Endothelial cell of umbilical vein (primary cell): ENCODE results near the gene BIRC5. TPM values are rescaled to one million over a fixed set of nuclear protein-coding genes. Genes with fewer than 3 reads are reported as not detected.

ENCODE experiments used
- BruUV-seq: library from RNA; stranded (reverse); fragments of 400-500 nt; replicated peaks from 2 replicates; lab custom pipeline; 2021; lab: Mats Ljungman, UMichigan
- CTCF ChIA-PET: fragments of 300-600, 350-600 bp; sonication (Branson Sonifier 250); formaldehyde crosslinking; loops from one replicate; lab custom pipeline; 2021; ENCODE audit warnings: antibody characterized with exemption, inconsistent platforms; lab: Charles Lee
- POLR2A ChIA-PET: fragments of 300-600, 350-600 bp; sonication (Branson Sonifier 250); formaldehyde crosslinking; loops from one replicate; lab custom pipeline; 2021; ENCODE audit warnings: antibody characterized with exemption, inconsistent platforms; lab: Charles Lee
- DNase-seq: peaks from one replicate; pipeline ENCODE4 v3.0.0-alpha.2; 2011; ENCODE audit warnings: low read depth, low spot score
- FAIRE-seq: peaks from 2 replicates; lab custom pipeline; 2011; peaks lifted over from hg19 to GRCh38; lab: Jason Lieb, UNC
- H2AFZ ChIP-seq: 2 replicates; pipeline ENCODE4 v1.6.0; 2012; ENCODE audit warnings: low read depth, low read length, control low read depth, inconsistent platforms
- H3K27ac ChIP-seq: 2 replicates; pipeline ENCODE4 v1.5.1; 2011; ENCODE audit warnings: low read depth, mild to moderate bottlenecking, control low read depth, low read length, moderate library complexity; ENCODE audit not compliant: insufficient read depth
- H3K27me3 ChIP-seq, 2 experiments: 2 replicates each; pipeline versions ENCODE4 v1.6.0 to v1.6.1; 2011; ENCODE audit warnings: low read length in 2 of 2, mixed read lengths in 1 of 2; ENCODE audit not compliant: control insufficient read depth in 2 of 2, insufficient read depth in 2 of 2
- H3K36me3 ChIP-seq, 2 experiments: 2 replicates in 1 of 2; 3 replicates in 1 of 2; pipeline ENCODE4 v1.5.1; 2011; ENCODE audit warnings: low read length in 2 of 2, mild to moderate bottlenecking in 1 of 2, moderate library complexity in 1 of 2; ENCODE audit not compliant: control insufficient read depth in 2 of 2, insufficient read depth in 2 of 2; ENCODE audit errors: extremely low read depth in 1 of 2
- H3K4me1 ChIP-seq: 3 replicates; pipeline ENCODE4 v1.5.1; 2011; ENCODE audit warnings: mild to moderate bottlenecking, low read length; ENCODE audit not compliant: control insufficient read depth, insufficient read depth; ENCODE audit errors: extremely low read depth
- H3K4me2 ChIP-seq: 2 replicates; pipeline ENCODE4 v1.6.1; 2011; ENCODE audit warnings: low read length, control low read depth, mixed read lengths; ENCODE audit not compliant: insufficient read depth
- H3K4me3 ChIP-seq, 3 experiments: fragments of 200-600 bp in 1 of 3; sonication (generic), shearing (Covaris generic) in 1 of 3; replicated peaks in 1 of 3; 2 replicates each; pipeline ENCODE4 v1.5.1; 2011 to 2016; ENCODE audit warnings: control low read depth in 3 of 3, low read length in 3 of 3, mild to moderate bottlenecking in 2 of 3, inconsistent platforms in 1 of 3, low read depth in 1 of 3, moderate library complexity in 1 of 3; ENCODE audit not compliant: insufficient read depth in 1 of 3
- H3K79me2 ChIP-seq: 2 replicates; pipeline ENCODE4 v1.6.0; 2012; ENCODE audit warnings: low read length, inconsistent platforms; ENCODE audit not compliant: control insufficient read depth, insufficient read depth
- H3K9ac ChIP-seq: replicated peaks from 2 replicates; pipeline ENCODE3; 2011; ENCODE audit warnings: low read length, control low read depth; ENCODE audit not compliant: insufficient read depth; ENCODE audit errors: extremely low read depth
- H3K9me1 ChIP-seq: replicated peaks from 3 replicates; pipeline ENCODE4 v1.6.0; 2011; ENCODE audit warnings: mild to moderate bottlenecking, low read length; ENCODE audit not compliant: control insufficient read depth, insufficient read depth; ENCODE audit errors: extremely low read depth
- H3K9me3 ChIP-seq: replicated peaks from 2 replicates; pipeline ENCODE4 v1.5.1; 2012; ENCODE audit warnings: low read length, inconsistent platforms; ENCODE audit not compliant: control insufficient read depth, insufficient read depth
- H4K20me1 ChIP-seq: replicated peaks from 2 replicates; pipeline ENCODE3; 2011; ENCODE audit warnings: mild to moderate bottlenecking, low read length; ENCODE audit not compliant: control insufficient read depth, insufficient read depth; ENCODE audit errors: extremely low read depth
- EZH2 ChIP-seq: IDR thresholded peaks from 2 replicates; pipeline ENCODE4 v1.6.1; 2012; ENCODE audit warnings: borderline replicate concordance, low read depth, mild to moderate bottlenecking, moderate library complexity, low read length, inconsistent platforms; ENCODE audit not compliant: severe bottlenecking
- FOS ChIP-seq: IDR thresholded peaks from 2 replicates; pipeline ENCODE4 v1.6.1; 2011; ENCODE audit warnings: mild to moderate bottlenecking, low read length, moderate library complexity, borderline replicate concordance; ENCODE audit not compliant: insufficient read depth
- GATA2 ChIP-seq: IDR thresholded peaks from 2 replicates; pipeline ENCODE4 v1.7.0; 2011; ENCODE audit warnings: low read depth, mild to moderate bottlenecking, moderate library complexity, mixed read lengths, low read length; ENCODE audit not compliant: insufficient read length, insufficient read depth
- JUN ChIP-seq: IDR thresholded peaks from 2 replicates; pipeline ENCODE4 v1.6.1; 2011; ENCODE audit warnings: borderline replicate concordance, low read depth; ENCODE audit not compliant: insufficient read length, insufficient read depth
- MYC ChIP-seq: IDR thresholded peaks from one replicate; pipeline ENCODE4 v1.6.1; 2011; ENCODE audit warnings: mild to moderate bottlenecking, low read depth, low read length
- dilution Hi-C: fragments of 300-500 bp; cut with MboI; formaldehyde crosslinking; loops from one replicate; pipeline ENCODE4 v1.15.0; 2019; ENCODE audit warnings: low sequenced_read_pairs; ENCODE audit not compliant: extremely low pct_ligation_motif_present
- intact Hi-C: fragments of 100-400 bp; cut with micrococcal nuclease; formaldehyde crosslinking; loops from one replicate; pipeline ENCODE4 v1.10.0; 2022
- polyA plus RNA-seq, 4 experiments: library from polyadenylated mRNA; depleted of rRNA in 3 of 4; stranded (reverse) in 3 of 4; unstranded in 1 of 4; fragments of >200 nt; gene quantifications; 2 replicates each; pipeline versions ENCODE4 v1.2.1 to v1.2.3, GENCODE V29; 2011 to 2012; ENCODE audit warnings: missing spikeins in 1 of 4
- total RNA-seq: library from RNA; stranded (reverse); gene quantifications from 2 replicates; pipeline ENCODE4 v1.2.3, GENCODE V29; 2021
- TF ChIP-seq, protein P1 (sequence below), 2 donors: IDR thresholded peaks; 1 replicate in 1 of 2; 2 replicates in 1 of 2; pipeline ENCODE4 v1.5.1; 2011; ENCODE audit warnings: low read length in 2 of 2, mild to moderate bottlenecking in 2 of 2, moderate library complexity in 2 of 2, control low read depth in 1 of 2, inconsistent platforms in 1 of 2, low read depth in 1 of 2; ENCODE audit not compliant: insufficient read depth in 1 of 2; ENCODE audit errors: extremely low read depth in 1 of 2

The BIRC5 gene
- total and polyA plus RNA-seq, 2 donors (not counting 3 experiments of a cell fraction or from before 2014, with no cell fraction given) = 32.8 to 74.6 TPM

DNA sequence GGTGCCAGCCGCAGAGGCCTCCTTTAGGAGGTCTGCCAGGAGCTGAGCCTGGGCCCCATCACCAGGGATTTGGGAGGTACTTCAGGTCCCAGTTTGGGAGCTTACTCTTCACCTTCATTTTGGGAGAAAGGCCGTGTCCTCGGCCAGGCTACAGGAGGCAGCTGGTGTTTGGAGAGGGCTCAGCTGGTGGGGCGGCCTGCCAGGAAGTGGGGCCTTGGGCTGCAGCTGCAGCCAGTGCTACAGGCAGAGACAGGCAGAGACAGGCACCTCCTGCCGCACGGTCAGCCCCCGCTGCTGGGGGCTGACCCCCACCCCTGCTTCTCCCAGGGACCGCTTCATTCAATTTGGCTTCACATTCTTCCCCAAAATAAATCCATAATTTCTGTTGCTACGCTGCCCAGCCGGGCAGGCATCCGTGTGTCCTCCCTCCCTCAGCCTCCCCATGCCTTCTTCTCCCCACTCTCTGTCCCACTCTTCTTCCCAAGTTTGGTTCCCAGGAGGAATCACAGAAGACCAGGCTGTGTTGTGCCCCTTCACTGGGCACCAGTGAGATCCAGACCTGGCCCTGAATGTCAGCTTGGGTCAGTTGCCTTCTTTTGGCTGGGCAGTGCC, 23.5 kb downstream of the BIRC5 start:
- no TSS peak for BruUV-seq
- Histone ChIP-seq H3K9me3 (no peaks in the 10 kb centered on the region), H3K9me1 (no peaks in the 10 kb centered on the region), H2AFZ (no peak overlapping the region), H3K4me1 (peaks cover 3% of the 10 kb centered on the region), H4K20me1 (no peaks in the 10 kb centered on the region), H3K36me3 (no peaks in the 10 kb centered on the region), H3K79me2 (no peaks in the 10 kb centered on the region), H3K4me2 (no peak overlapping the region), H3K9ac (no peak overlapping the region), H3K4me3 (no peak overlapping the region), H3K27me3 (peaks cover under 1 to 4% of the 10 kb centered on the region in 2 experiments), H3K27ac (no peak overlapping the region)
- TF ChIP-seq FOS (no peak), JUN (no peak), MYC (no peak), GATA2 (no peak), EZH2 (no peak)
- TF ChIP-seq, protein P1, sequence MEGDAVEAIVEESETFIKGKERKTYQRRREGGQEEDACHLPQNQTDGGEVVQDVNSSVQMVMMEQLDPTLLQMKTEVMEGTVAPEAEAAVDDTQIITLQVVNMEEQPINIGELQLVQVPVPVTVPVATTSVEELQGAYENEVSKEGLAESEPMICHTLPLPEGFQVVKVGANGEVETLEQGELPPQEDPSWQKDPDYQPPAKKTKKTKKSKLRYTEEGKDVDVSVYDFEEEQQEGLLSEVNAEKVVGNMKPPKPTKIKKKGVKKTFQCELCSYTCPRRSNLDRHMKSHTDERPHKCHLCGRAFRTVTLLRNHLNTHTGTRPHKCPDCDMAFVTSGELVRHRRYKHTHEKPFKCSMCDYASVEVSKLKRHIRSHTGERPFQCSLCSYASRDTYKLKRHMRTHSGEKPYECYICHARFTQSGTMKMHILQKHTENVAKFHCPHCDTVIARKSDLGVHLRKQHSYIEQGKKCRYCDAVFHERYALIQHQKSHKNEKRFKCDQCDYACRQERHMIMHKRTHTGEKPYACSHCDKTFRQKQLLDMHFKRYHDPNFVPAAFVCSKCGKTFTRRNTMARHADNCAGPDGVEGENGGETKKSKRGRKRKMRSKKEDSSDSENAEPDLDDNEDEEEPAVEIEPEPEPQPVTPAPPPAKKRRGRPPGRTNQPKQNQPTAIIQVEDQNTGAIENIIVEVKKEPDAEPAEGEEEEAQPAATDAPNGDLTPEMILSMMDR (IDR thresholded peaks at IDR 0.05; ENCODE audit: extremely low read depth in 1 of 2, insufficient read depth in 1 of 2, low read depth in 1 of 2, low read length in 2 of 2) = no peak
- CTCF ChIA-PET = interaction anchor here (1.1 to 1.9 kb wide), 3 partner anchors 12 to 63 kb away, joined by 4 to 10 read pairs (median 5); no protein-coding TSS in a partner anchor
- DNase-seq (no peak), FAIRE-seq (no peak)
- dilution Hi-C loops (no loop called here), intact Hi-C loops (no loop called here)
- POLR2A ChIA-PET = no interaction called here
